GM21528 (cell line): ENCODE data around the gene YLPM1.

Experiments
- ATAC-seq: cut with Tn5 transposase; IDR thresholded peaks from one replicate; pipeline ENCODE4 v1.9.1; 2021; ENCODE audit warnings: mild to moderate bottlenecking, moderate library complexity; ENCODE audit not compliant: unreplicated experiment, low FRiP score

The YLPM1 gene

GRCh38 chr14:74865156-74865555, 102.0 kb downstream of the YLPM1 start:
- ATAC-seq, result no peak

GRCh38 chr14:74866708-74867389, 103.7 kb downstream of the YLPM1 start:
- no peak for ATAC-seq

GRCh38 chr14:74867673-74868072, 104.6 kb downstream of the YLPM1 start:
- ATAC-seq, result no peak

DNA sequence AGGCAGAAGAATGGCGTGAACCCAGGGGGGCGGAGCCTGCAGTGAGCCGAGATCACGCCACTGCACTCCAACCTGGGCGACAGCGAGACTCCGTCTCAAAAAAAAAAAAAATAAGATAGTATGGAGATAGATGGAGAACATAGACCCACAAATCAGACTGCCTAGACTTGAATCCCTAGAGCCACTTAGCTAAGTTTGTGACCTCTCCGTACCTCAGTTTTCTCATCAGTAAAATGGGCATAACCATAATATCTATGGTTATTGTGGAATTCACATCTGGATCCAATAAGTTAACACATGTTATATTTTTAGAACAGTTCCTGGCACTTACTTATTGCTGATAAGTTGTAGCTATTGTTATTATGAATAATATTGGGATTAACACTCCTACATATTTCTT, 105.6 kb downstream of the YLPM1 start:
- ATAC-seq, result no peak

DNA sequence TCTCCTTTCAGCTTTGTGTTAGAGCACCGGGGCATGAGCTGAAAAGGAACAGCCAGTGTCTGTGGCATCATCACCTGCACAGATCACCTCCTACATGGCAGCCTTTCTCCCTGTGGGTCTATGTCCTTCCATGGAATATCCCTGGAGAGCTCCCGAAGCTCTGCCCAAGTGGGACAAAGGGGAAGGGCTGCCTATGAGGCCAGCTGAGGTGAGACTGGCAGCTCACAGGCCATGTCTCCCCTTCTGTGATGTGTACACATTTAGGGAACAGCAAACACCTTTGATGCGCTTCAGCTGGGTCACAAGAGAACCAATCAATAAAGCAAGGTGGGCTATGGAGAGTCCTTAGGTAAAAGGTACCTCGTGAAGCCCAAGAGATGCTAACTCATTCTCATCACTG, 108.7 kb downstream of the YLPM1 start:
- no peak for ATAC-seq

GRCh38 chr14:74875204-74875603, 112.1 kb downstream of the YLPM1 start:
- ATAC-seq, result no peak

- no peak for ATAC-seq
Observed at GRCh38 chr14:74875941-74876913, 113.1 kb downstream of the YLPM1 start, which contains the start of gene PROX2. Gene PROX2 (minus strand): TSS chr14:74876145. CDS start chr14:74863834, 12,311 bp downstream.

GRCh38 chr14:74879427-74880182, 116.5 kb downstream of the YLPM1 start:
- no peak for ATAC-seq

DNA sequence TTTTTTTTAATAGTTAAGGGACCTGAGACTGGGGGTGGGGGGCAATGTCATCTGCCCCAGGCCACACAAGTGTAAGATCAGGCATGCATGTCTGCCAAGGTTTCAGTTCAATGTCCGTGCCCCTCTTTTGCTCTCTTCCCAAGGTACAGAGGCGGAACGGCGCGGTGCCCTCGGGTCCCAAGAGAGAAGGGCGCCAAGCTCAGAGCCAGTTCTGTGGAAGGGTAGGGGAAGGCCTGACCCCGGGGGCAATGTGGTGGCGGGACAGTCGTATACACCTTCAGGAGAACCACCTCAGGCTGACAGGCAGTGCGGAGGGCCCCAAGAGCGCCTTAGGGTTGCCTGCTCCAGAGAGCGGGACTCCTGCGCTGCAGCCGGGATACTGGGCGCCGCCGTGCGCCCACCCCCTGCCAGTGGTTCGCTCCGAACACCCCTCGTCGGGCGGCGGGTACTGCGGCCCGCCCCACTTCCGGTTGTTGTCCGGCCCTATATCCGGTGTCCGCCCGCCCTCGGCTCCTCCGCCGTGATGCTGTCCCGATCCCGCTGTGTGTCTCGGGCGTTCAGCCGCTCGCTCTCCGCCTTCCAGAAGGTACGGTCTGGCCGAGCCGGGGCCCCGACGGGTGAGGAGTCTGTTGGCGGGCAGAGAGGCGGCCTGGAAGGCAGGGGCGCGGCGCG, 118.5 kb downstream of the YLPM1 start, which contains the start of gene DLST:
Gene DLST, plus strand, starts transcription at position 486 of the 672 bp plus-strand sequence. Its CDS starts 38 bp downstream, at position 524.
- peak; percentile 87 for ATAC-seq

- ATAC-seq, result peak; percentile 47
Observed at GRCh38 chr14:74882103-74882920, 119.2 kb downstream of the YLPM1 start.
